ENCODE results near the gene ATP5PO.

ATP5PO gene

GRCh38 chr21:33860332-33860879, 55.2 kb downstream of the ATP5PO start:
- Histone ChIP-seq H3K9me3 (ENCODE audit: control insufficient read depth, insufficient read depth, low read length) (no peaks in the 10 kb centered on the region), H3K9ac (ENCODE audit: low read depth, low read length) (no peak overlapping the region), H3K4me1 (ENCODE audit: insufficient read depth, low read length) (no peaks in the 10 kb centered on the region), H3K36me3 (ENCODE audit: insufficient read depth, low read length) (no peaks in the 10 kb centered on the region)

GRCh38 chr21:33859373-33860102, 56.1 kb downstream of the ATP5PO start:
- Histone ChIP-seq H3K36me3 (ENCODE audit: insufficient read depth, low read length) (no peaks in the 10 kb centered on the region), H3K4me1 (ENCODE audit: insufficient read depth, low read length) (no peaks in the 10 kb centered on the region), H3K9me3 (ENCODE audit: control insufficient read depth, insufficient read depth, low read length) (no peaks in the 10 kb centered on the region), H3K9ac (ENCODE audit: low read depth, low read length) (no peak overlapping the region)

GRCh38 chr21:33858667-33859372, 56.8 kb downstream of the ATP5PO start:
- Histone ChIP-seq H3K9me3 (ENCODE audit: control insufficient read depth, insufficient read depth, low read length) (no peaks in the 10 kb centered on the region), H3K9ac (ENCODE audit: low read depth, low read length) (no peak overlapping the region), H3K36me3 (ENCODE audit: insufficient read depth, low read length) (no peaks in the 10 kb centered on the region), H3K4me1 (ENCODE audit: insufficient read depth, low read length) (no peaks in the 10 kb centered on the region)

- Histone ChIP-seq H3K4me1 (ENCODE audit: insufficient read depth, low read length) (no peaks in the 10 kb centered on the region), H3K36me3 (ENCODE audit: insufficient read depth, low read length) (no peaks in the 10 kb centered on the region), H3K9ac (ENCODE audit: low read depth, low read length) (no peak overlapping the region), H3K9me3 (ENCODE audit: control insufficient read depth, insufficient read depth, low read length) (no peaks in the 10 kb centered on the region)
These were observed 57.5 kb downstream of the ATP5PO start for GRCh38 chr21:33857846-33858666.

GRCh38 chr21:33856893-33857527, 58.6 kb downstream of the ATP5PO start:
- Histone ChIP-seq H3K9me3 (ENCODE audit: control insufficient read depth, insufficient read depth, low read length) (no peaks in the 10 kb centered on the region), H3K9ac (ENCODE audit: low read depth, low read length) (no peak overlapping the region), H3K4me1 (ENCODE audit: insufficient read depth, low read length) (no peaks in the 10 kb centered on the region), H3K36me3 (ENCODE audit: insufficient read depth, low read length) (no peaks in the 10 kb centered on the region)

GRCh38 chr21:33855190-33855589, 60.4 kb downstream of the ATP5PO start:
- H3K9me3 ChIP-seq (ENCODE audit: control insufficient read depth, insufficient read depth, low read length) = no peaks in the 10 kb centered on the region
- H3K9ac ChIP-seq (ENCODE audit: low read depth, low read length) = no peak overlapping the region
- H3K4me1 ChIP-seq (ENCODE audit: insufficient read depth, low read length) = no peaks in the 10 kb centered on the region
- H3K36me3 ChIP-seq (ENCODE audit: insufficient read depth, low read length) = no peaks in the 10 kb centered on the region

GRCh38 chr21:33854604-33855003, 61.0 kb downstream of the ATP5PO start:
- no peaks in the 10 kb centered on the region for H3K9me3 ChIP-seq (ENCODE audit: control insufficient read depth, insufficient read depth, low read length)
- no peak overlapping the region for H3K9ac ChIP-seq (ENCODE audit: low read depth, low read length)
- no peaks in the 10 kb centered on the region for H3K36me3 ChIP-seq (ENCODE audit: insufficient read depth, low read length)
- no peaks in the 10 kb centered on the region for H3K4me1 ChIP-seq (ENCODE audit: insufficient read depth, low read length)
